Measurements from ENCODE around the gene PLXND1.
"Not testable (repeated sequence)": the region's sequence is repeated elsewhere in the genome, so short reads cannot be mapped to it uniquely, and the experiment has no call there.

The PLXND1 gene

GRCh38 chr3:129524081-129524480 is 82.4 kb downstream of the PLXND1 start:
- DNase-seq: no peak

DNA sequence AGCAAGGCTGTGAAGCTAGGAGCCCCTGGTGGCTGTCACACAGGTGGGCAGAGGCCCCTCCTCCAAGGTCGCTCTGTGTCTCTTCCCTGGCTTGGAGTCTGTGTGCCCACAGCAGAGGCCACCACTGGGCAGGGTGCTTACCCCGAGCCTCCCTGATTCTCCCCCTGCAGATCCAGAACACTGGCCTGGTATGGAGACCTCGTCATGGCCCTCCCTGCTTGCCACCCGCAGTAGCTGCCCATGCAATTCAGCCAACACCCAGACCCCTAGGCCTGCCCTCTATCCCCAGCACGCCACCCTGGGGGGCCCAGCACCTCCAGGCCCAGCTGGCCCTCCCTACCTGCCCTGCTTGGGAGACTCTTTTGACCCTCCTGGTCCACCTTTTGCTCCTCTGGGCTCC is 83.5 kb downstream of the PLXND1 start:
- DNase-seq: no peak

- no peak for DNase-seq
Observed at GRCh38 chr3:129521611-129522010, 84.9 kb downstream of the PLXND1 start.

DNA sequence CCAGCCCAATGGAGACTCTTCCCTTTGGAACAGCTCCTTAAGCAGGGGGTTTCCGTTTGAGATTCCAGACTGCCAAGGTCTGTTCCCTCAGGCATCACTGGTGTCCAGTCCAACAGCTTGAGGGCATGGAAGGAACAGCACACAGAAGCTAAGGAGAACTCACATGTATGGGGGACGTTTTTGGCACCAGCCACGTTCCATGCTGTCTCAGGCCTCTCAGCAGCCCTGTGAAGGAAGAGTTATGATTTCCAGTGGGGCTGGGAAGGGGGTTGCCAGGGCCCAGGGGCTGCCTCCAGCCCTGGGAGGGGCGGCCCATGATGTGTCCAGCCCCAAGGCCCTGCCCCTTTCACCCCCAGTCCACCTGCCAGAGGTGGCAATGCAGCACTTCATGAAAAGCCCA is 85.5 kb downstream of the PLXND1 start:
- DNase-seq: no peak

DNA sequence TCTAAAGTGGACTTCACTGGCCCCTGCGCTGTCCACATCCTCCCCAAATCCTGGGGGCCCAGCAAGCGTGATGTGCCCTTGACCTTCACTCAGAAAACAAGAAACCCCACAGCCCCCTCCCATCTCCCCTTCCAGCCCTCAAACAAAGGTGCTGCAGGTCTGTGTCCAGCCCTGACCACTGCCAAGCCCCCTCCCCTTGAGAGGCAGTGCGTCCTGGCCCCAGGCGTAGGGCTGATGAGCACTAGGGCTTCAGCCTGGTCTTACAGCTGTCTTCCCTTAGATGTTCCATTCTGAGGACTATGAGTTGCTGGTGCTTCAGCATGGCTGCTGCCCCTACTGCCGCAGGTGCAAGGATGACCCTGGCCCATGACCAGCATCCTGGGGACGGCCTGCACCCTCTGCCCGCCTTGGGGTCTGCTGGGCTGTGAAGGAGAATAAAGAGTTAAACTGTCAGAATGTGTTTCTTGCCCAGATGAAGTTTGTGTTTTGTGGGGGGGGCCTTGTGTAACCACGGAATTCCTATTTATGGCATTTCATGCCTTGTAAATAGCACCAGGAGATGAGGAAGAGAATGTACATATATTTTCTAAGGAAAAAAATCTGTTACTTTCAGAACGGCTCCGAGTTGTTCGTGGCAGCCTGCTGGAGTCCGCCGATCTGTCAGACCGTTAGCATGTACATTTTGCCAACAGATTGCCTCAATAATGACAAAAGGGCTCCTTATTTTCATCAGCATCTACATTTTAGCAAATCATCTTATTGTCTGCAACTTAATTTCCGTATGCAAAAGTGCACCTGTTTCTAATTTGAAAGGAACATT is 86.4 kb downstream of the PLXND1 start:
- no peak for DNase-seq

DNA sequence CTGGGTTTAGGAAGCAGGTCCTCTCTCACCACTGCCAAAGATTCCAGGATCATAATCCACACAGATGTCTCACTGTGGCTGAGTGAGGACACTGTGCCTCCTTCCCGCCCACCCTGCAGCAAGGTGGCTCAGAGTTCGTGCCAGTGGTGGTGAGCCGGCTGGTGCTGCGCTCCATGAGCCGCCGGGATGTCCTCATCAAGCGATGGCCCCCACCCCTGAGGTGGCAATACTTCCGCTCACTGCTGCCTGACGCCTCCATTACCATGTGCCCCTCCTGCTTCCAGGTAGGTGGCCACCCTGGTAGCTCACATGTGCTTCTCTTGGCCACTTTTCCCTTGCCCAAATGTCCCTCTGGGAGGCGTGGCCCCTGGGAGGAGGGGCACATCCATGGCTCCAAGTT is 87.0 kb downstream of the PLXND1 start:
- no peak for DNase-seq

DNA sequence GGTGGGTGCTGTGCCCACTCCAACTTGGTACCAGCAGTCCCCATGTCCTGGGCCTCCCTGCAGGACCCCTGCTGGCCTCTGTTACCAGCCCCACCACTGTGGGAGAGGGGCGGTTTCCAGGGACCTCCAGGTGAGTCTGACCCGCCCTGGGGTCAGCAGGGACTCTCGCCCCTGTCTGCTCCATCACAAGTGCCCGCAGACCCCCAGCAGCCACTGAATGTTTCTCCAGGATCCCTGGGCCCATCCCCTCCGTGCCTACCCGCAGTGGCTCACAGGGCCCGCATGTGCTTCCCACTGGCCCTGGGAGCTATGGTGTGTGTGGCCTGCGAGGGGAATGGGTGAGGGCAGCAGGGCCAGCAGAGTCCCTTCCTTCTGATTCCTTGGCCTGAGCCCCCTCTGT is 87.9 kb downstream of the PLXND1 start:
- DNase-seq: no peak

- no peak for DNase-seq
Observed at GRCh38 chr3:129518038-129518561, 88.4 kb downstream of the PLXND1 start.

GRCh38 chr3:129517516-129517915 is 89.0 kb downstream of the PLXND1 start:
- no peak for DNase-seq

GRCh38 chr3:129515821-129516432 is 90.5 kb downstream of the PLXND1 start:
- not testable (repeated sequence) for DNase-seq

- DNase-seq: not testable (repeated sequence)
Observed at GRCh38 chr3:129515108-129515820, 91.2 kb downstream of the PLXND1 start.

- DNase-seq: no peak
Observed at GRCh38 chr3:129514563-129514962, 91.9 kb downstream of the PLXND1 start.

DNA sequence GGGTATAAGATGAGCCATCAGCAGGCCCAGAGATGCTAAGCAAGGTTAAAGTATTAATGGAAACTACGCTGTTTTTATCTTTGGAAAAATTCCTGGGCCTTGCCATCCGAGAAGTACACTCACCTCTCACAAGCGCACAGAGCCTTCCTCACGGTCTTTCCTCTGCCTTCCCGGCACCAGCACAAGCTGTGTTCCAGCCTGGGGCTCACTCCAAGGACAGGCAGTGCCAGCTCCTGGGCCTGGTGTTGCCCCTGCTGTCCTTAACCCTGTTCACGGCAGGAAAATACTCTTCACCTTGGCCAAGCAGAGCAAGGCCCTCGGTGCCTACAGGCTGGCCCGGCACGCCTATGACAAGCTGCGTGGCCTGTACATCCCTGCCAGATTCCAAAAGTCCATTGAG is 92.4 kb downstream of the PLXND1 start:
- DNase-seq: no peak

- no peak for DNase-seq
Observed at GRCh38 chr3:129513705-129514104, 92.8 kb downstream of the PLXND1 start.

DNA sequence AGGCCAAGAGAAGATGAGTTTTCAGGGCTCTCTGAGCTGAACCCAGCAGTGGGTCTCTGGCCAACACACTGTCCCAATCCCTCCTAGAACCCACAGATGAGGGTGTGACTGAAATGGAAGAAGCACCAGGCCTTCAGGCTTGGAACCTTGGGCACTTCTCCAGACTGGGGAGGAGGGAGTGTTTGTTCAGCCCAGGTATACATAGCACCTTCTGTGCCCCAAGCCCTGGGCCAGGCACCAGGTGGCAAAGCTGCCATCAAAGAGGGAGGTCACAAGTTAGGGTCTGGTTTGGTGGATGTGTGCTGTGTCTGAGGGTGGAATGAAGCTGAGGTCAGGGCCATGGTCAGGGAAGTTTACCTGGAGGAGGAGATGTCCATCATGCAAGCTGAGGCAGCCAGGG is 93.9 kb downstream of the PLXND1 start:
- DNase-seq: no peak

DNA sequence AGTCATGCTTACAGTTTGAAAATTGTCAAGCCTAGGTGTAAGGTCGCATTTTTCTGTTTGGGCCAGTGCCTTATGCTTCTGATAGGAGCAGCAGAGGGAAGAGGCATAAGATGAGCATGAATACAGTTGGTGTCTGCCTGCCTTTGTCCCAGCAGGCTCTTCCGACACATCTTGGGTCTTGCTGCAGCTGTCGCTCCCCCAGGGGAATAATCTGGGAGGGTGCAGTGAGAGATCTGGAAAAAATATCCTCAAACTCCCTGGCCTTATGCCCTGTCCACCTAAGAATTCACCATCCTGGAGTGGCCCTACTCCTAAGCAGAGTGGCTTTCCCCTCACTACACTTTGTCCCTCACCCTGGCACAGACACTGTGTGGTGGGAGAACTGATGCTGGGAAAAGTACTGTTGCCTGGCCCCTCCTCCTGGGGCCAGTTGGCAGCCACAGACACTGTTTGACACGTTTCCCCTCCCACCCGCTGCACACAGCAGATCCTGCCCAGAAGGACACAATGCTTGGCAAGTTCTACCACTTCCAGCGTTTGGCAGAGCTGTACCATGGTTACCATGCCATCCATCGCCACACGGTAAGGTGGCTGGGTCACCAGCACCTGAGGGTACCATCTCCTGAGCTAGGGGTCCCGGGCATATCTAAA is 99.2 kb downstream of the PLXND1 start:
- no peak for DNase-seq

- no peak for DNase-seq
Observed at GRCh38 chr3:129506231-129506742, 100.2 kb downstream of the PLXND1 start.

DNA sequence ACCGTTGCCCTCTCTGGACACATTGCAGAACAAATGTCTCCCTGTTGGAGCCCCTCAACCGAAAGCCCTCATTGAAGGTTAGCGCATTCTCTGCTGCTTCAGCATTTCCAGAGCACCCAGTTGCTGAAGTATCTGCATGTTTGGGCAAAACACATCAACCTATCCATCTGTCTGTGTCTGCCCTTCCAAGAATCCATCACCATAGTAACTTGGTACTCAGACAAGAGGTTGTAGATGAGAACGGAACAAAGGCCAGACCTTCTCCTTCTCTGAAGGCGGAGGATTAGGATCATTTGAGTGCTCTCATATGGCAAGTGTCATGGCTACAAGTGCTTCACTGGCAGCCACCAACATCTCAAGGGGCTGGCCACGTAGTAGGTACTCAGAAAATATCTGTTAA is 101.1 kb downstream of the PLXND1 start:
- no peak for DNase-seq

All from activated effector memory CD4-positive, alpha-beta T cell treated with anti-CD3 and anti-CD28 coated beads, Interleukin-2, amount 50 U/mL, for 16 hours (primary cell).